H9 (cell line): ENCODE measurements around the gene SLC35F3. TPM values are rescaled to one million over a fixed set of nuclear protein-coding genes. Genes with fewer than 3 reads are reported as not detected.

Experiments
- DNase-seq: peaks from one replicate; pipeline ENCODE4 v3.0.0-alpha.2; 2017
- H2AFZ ChIP-seq: one replicate; pipeline ENCODE4 v1.6.1; 2013; ENCODE audit warnings: mild to moderate bottlenecking, low read length, control low read depth, moderate library complexity
- H2AK5ac ChIP-seq: 2 replicates; pipeline ENCODE4 v1.6.1; 2013; ENCODE audit warnings: low read length, control low read depth, mixed read lengths; ENCODE audit not compliant: insufficient read length
- H2BK120ac ChIP-seq: one replicate; pipeline ENCODE4 v1.6.1; 2013; ENCODE audit warnings: low read depth, mild to moderate bottlenecking, low read length, control low read depth, inconsistent platforms; ENCODE audit not compliant: poor library complexity, severe bottlenecking
- H2BK12ac ChIP-seq: 2 replicates; pipeline ENCODE4 v1.6.1; 2013; ENCODE audit warnings: low read length, control low read depth, mixed read lengths, low read depth; ENCODE audit not compliant: insufficient read length
- H2BK15ac ChIP-seq: 2 replicates; pipeline ENCODE4 v1.6.1; 2013; ENCODE audit warnings: low read depth, low read length, control low read depth
- H2BK20ac ChIP-seq: one replicate; pipeline ENCODE4 v1.6.1; 2013; ENCODE audit warnings: low read depth, mild to moderate bottlenecking, low read length, control low read depth, inconsistent platforms; ENCODE audit not compliant: poor library complexity, severe bottlenecking
- H2BK5ac ChIP-seq: 2 replicates; pipeline ENCODE4 v1.6.1; 2013; ENCODE audit warnings: low read length, control low read depth, mixed read lengths; ENCODE audit not compliant: insufficient read length
- H3K14ac ChIP-seq: 2 replicates; pipeline ENCODE4 v1.6.1; 2013; ENCODE audit warnings: low read length, control low read depth; ENCODE audit not compliant: insufficient read depth
- H3K18ac ChIP-seq: 2 replicates; pipeline ENCODE4 v1.6.1; 2013; ENCODE audit warnings: low read depth, mild to moderate bottlenecking, mixed read lengths, low read length, control low read depth; ENCODE audit not compliant: insufficient read length
- H3K23ac ChIP-seq: 2 replicates; pipeline ENCODE4 v1.6.1; 2013; ENCODE audit warnings: low read length, control low read depth, mixed read lengths, low read depth; ENCODE audit not compliant: insufficient read length
- H3K23me2 ChIP-seq: 2 replicates; pipeline ENCODE4 v1.6.1; 2013; ENCODE audit warnings: low read depth, mild to moderate bottlenecking, mixed read lengths, low read length, control low read depth; ENCODE audit not compliant: insufficient read length, poor library complexity, severe bottlenecking
- H3K27ac ChIP-seq: 2 replicates; pipeline ENCODE4 v1.5.1; 2013; ENCODE audit warnings: low read length, control low read depth, mixed read lengths, low read depth; ENCODE audit not compliant: insufficient read length
- H3K27me3 ChIP-seq: 2 replicates; pipeline ENCODE4 v1.6.1; 2013; ENCODE audit warnings: low read length, control low read depth, inconsistent platforms; ENCODE audit not compliant: insufficient read depth
- H3K4ac ChIP-seq: 2 replicates; pipeline ENCODE4 v1.6.1; 2013; ENCODE audit warnings: low read depth, mild to moderate bottlenecking, control low read depth, inconsistent platforms, low read length, moderate library complexity
- H3K4me1 ChIP-seq: 2 replicates; pipeline ENCODE4 v1.6.1; 2013; ENCODE audit warnings: low read length, control low read depth, inconsistent platforms; ENCODE audit not compliant: insufficient read depth
- H3K4me2 ChIP-seq: 2 replicates; pipeline ENCODE4 v1.6.1; 2013; ENCODE audit warnings: low read length, control low read depth, mixed read lengths; ENCODE audit not compliant: insufficient read length, insufficient read depth
- H3K56ac ChIP-seq: 2 replicates; pipeline ENCODE4 v1.6.1; 2013; ENCODE audit warnings: low read depth, mild to moderate bottlenecking, mixed read lengths, low read length, control low read depth; ENCODE audit not compliant: insufficient read length
- H3K79me1 ChIP-seq: 2 replicates; pipeline ENCODE4 v1.6.1; 2013; ENCODE audit warnings: low read depth, mild to moderate bottlenecking, moderate library complexity, low read length, control low read depth, inconsistent platforms; ENCODE audit not compliant: insufficient read depth, poor library complexity, severe bottlenecking
- H3K79me2 ChIP-seq: 2 replicates; pipeline ENCODE4 v1.6.1; 2013; ENCODE audit warnings: low read length, control low read depth, inconsistent platforms; ENCODE audit not compliant: insufficient read depth
- H3K9ac ChIP-seq: 2 replicates; pipeline ENCODE4 v1.6.1; 2013; ENCODE audit warnings: low read length, control low read depth, mixed read lengths; ENCODE audit not compliant: insufficient read length; ENCODE audit errors: extremely low read depth
- H3K9me3 ChIP-seq: one replicate; pipeline ENCODE4 v1.6.1; 2013; ENCODE audit warnings: low read depth, low read length, inconsistent platforms; ENCODE audit not compliant: control insufficient read depth
- H3T11ph ChIP-seq: one replicate; pipeline ENCODE4 v1.6.1; 2013; ENCODE audit warnings: mild to moderate bottlenecking, low read length, control low read depth, inconsistent platforms
- H4K20me1 ChIP-seq: one replicate; pipeline ENCODE4 v1.6.1; 2013; ENCODE audit not compliant: control insufficient read depth, insufficient read length, insufficient read depth
- H4K5ac ChIP-seq: 2 replicates; pipeline ENCODE4 v1.6.1; 2013; ENCODE audit warnings: low read depth, mild to moderate bottlenecking, mixed read lengths, low read length, control low read depth; ENCODE audit not compliant: insufficient read length
- H4K8ac ChIP-seq: replicated peaks from 2 replicates; pipeline ENCODE4 v1.6.1; 2013; ENCODE audit warnings: low read length, control low read depth, mixed read lengths, low read depth; ENCODE audit not compliant: insufficient read length
- H4K91ac ChIP-seq: 2 replicates; pipeline ENCODE4 v1.6.1; 2013; ENCODE audit warnings: low read depth, mild to moderate bottlenecking, moderate library complexity, mixed read lengths, low read length, control low read depth; ENCODE audit not compliant: insufficient read length
- H3K27ac Mint-ChIP-seq, 3 experiments: 2 replicates in 2 of 3; 3 replicates in 1 of 3; pipeline ENCODE4 v1.8.0; 2020 to 2021; ENCODE audit warnings: mixed read lengths in 3 of 3, mild to moderate bottlenecking in 1 of 3, moderate library complexity in 1 of 3
- H3K27me3 Mint-ChIP-seq: 2 replicates; pipeline ENCODE4 v1.8.0; 2021; ENCODE audit warnings: low read depth, mild to moderate bottlenecking, moderate library complexity, mixed read lengths
- H3K36me3 Mint-ChIP-seq, 3 experiments: 2 replicates in 2 of 3; 3 replicates in 1 of 3; pipeline ENCODE4 v1.8.0; 2020 to 2021; ENCODE audit warnings: low read depth in 3 of 3, mixed read lengths in 3 of 3; ENCODE audit not compliant: insufficient read depth in 1 of 3
- H3K4me1 Mint-ChIP-seq, 2 experiments: 2 replicates each; pipeline ENCODE4 v1.8.0; 2020; ENCODE audit warnings: mixed read lengths in 2 of 2
- H3K4me3 Mint-ChIP-seq, 2 experiments: 2 replicates in 1 of 2; 3 replicates in 1 of 2; pipeline ENCODE4 v1.8.0; 2020 to 2021; ENCODE audit warnings: mild to moderate bottlenecking in 2 of 2, mixed read lengths in 2 of 2, moderate library complexity in 1 of 2
- H3K9me3 Mint-ChIP-seq, 2 experiments: 2 replicates in 1 of 2; 3 replicates in 1 of 2; pipeline ENCODE4 v1.8.0; 2020; ENCODE audit warnings: mild to moderate bottlenecking in 2 of 2, mixed read lengths in 2 of 2, moderate library complexity in 1 of 2
- WGBS: extraction: QIAGEN DNeasy Blood & Tissue Kit; methylation state at CpG from one replicate; pipeline ENCODE4 v1.1.7; 2013; ENCODE audit warnings: missing lambda C conversion rate, low lambda C conversion rate, mixed read lengths; ENCODE audit not compliant: insufficient read length; ENCODE audit errors: extremely low coverage; 5-methylcytosine and 5-hydroxymethylcytosine counted together
- total RNA-seq: library from RNA; stranded (reverse); gene quantifications from 2 replicates; pipeline ENCODE4 v1.2.1, GENCODE V29; 2021
- TF ChIP-seq, protein P1 (sequence below): fragments of 200-600 bp; sonication (generic); conservative IDR thresholded peaks from 3 replicates; pipeline ENCODE4 v1.8.0; 2021; ENCODE audit warnings: antibody characterized with exemption, mild to moderate bottlenecking

SLC35F3 gene
- total RNA-seq, 1 experiment from 2014 or later = 0.81 TPM

DNA sequence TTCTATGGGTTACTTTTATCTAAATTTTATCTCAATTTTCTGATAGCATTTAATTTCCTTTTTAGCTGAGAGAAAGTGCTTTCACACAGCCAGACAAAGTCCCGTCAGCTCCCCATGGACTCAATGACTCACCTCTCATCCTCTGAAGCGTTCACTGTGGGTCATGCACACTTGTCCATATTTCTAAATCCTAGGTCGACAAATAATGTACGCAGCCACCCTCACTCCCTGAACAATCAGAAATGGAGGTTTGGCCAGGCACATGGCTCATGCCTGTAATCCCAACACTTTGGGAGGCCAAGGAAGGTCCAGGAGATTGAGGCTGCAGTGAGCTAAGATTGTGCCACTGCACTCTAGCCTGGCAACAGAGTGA, 426.4 kb downstream of the SLC35F3 start:
- H3K79me1 ChIP-seq = no peaks in the 10 kb centered on the region
- WGBS = no CpG with 5 or more reads among the region's 4 CpGs
- TF ChIP-seq, protein P1, sequence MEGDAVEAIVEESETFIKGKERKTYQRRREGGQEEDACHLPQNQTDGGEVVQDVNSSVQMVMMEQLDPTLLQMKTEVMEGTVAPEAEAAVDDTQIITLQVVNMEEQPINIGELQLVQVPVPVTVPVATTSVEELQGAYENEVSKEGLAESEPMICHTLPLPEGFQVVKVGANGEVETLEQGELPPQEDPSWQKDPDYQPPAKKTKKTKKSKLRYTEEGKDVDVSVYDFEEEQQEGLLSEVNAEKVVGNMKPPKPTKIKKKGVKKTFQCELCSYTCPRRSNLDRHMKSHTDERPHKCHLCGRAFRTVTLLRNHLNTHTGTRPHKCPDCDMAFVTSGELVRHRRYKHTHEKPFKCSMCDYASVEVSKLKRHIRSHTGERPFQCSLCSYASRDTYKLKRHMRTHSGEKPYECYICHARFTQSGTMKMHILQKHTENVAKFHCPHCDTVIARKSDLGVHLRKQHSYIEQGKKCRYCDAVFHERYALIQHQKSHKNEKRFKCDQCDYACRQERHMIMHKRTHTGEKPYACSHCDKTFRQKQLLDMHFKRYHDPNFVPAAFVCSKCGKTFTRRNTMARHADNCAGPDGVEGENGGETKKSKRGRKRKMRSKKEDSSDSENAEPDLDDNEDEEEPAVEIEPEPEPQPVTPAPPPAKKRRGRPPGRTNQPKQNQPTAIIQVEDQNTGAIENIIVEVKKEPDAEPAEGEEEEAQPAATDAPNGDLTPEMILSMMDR = no peak

More for the DNA sequence above, 426.4 kb downstream of the SLC35F3 start:
- no peak overlapping the region for H3K27ac ChIP-seq
- no peaks in the 10 kb centered on the region for H4K20me1 ChIP-seq
- no peaks in the 10 kb centered on the region for H3K27me3 ChIP-seq
- H3K9me3 ChIP-seq = no peaks in the 10 kb centered on the region
- Mint-ChIP-seq H3K27me3 (peaks cover 14% of the 10 kb centered on the region), H3K27ac (no peak overlapping the region), H3K4me3 (no peak overlapping the region), H3K9me3 (peaks cover 0 to 2% of the 10 kb centered on the region in 2 experiments; a peak in 2 of 5 replicates), H3K4me1 (peaks cover 15% of the 10 kb centered on the region in 2 experiments), H3K36me3 (no peaks in the 10 kb centered on the region)
- H3K14ac ChIP-seq = no peak overlapping the region
- no peak overlapping the region for H4K8ac ChIP-seq
- H3K4me1 ChIP-seq = no peaks in the 10 kb centered on the region
- no peak overlapping the region for H2BK15ac ChIP-seq
- no peak overlapping the region for H2AK5ac ChIP-seq
- no peaks in the 10 kb centered on the region for H3K23me2 ChIP-seq
- no peak overlapping the region for H3K4me2 ChIP-seq
- H4K5ac ChIP-seq = no peak overlapping the region
- no peak overlapping the region for H4K91ac ChIP-seq
- no peak overlapping the region for H2BK12ac ChIP-seq
- H2BK5ac ChIP-seq = no peak overlapping the region
- DNase-seq = no peak
- no peak overlapping the region for H3K18ac ChIP-seq
- H2BK120ac ChIP-seq = no peak overlapping the region
- H3K23ac ChIP-seq = no peak overlapping the region
- H2AFZ ChIP-seq = no peak overlapping the region
- no peaks in the 10 kb centered on the region for H3K79me2 ChIP-seq
- H3K4ac ChIP-seq = no peak overlapping the region
- no peak overlapping the region for H2BK20ac ChIP-seq
- H3K9ac ChIP-seq = no peak overlapping the region
- H3K56ac ChIP-seq = no peak overlapping the region
- H3T11ph ChIP-seq = no peak overlapping the region
